BLaER1 (cell line): ENCODE measurements around the gene LZTS2.
"Not testable (repeated sequence)": the region's sequence is repeated elsewhere in the genome, so short reads cannot be mapped to it uniquely, and the experiment has no call there.

Experiments used
- H3K27ac ChIP-seq: shearing (Covaris generic); formaldehyde crosslinking; 2 replicates; pipeline ENCODE4 v1.8.1; 2022
- H3K27me3 ChIP-seq: shearing (Covaris generic); formaldehyde crosslinking; 2 replicates; pipeline ENCODE4 v1.8.1; 2022
- H3K36me3 ChIP-seq: shearing (Covaris generic); formaldehyde crosslinking; 2 replicates; pipeline ENCODE4 v1.8.1; 2022
- H3K4me1 ChIP-seq: shearing (Covaris generic); formaldehyde crosslinking; 2 replicates; pipeline ENCODE4 v1.8.1; 2022
- H3K4me2 ChIP-seq: shearing (Covaris generic); formaldehyde crosslinking; 2 replicates; pipeline ENCODE4 v1.8.1; 2022
- H3K4me3 ChIP-seq: shearing (Covaris generic); formaldehyde crosslinking; 2 replicates; pipeline ENCODE4 v1.8.1; 2022
- H3K9ac ChIP-seq: shearing (Covaris generic); formaldehyde crosslinking; 2 replicates; pipeline ENCODE4 v1.8.1; 2022
- H3K9me3 ChIP-seq: shearing (Covaris generic); formaldehyde crosslinking; 2 replicates; pipeline ENCODE4 v1.8.1; 2022
- H4K20me1 ChIP-seq: shearing (Covaris generic); formaldehyde crosslinking; 2 replicates; pipeline ENCODE4 v1.8.1; 2022
- Cebpa-rat ChIP-seq: shearing (Covaris generic); IDR thresholded peaks from 2 replicates; pipeline ENCODE4 v1.8.1; 2022

LZTS2 gene

GRCh38 chr10:101031128-101031795 lies 31.7 kb downstream of the LZTS2 start, which contains the start of the genes PDZD7 and SFXN3:
TSS of gene PDZD7 (minus strand) at chr10:101031129. CDS start at chr10:101030219, 910 bp downstream.
TSS of gene SFXN3 (plus strand) at chr10:101031234. CDS start at chr10:101034695, 3,461 bp downstream.
- Histone ChIP-seq H3K4me1 (peaks cover 58% of the 10 kb centered on the region), H3K27ac (peak within 1 kb of the TSS; percentile 77), H3K4me3 (peak within 1 kb of the TSS; percentile 76), H4K20me1 (peaks cover 20% of the 10 kb centered on the region), H3K9ac (peak within 1 kb of the TSS; percentile 74), H3K9me3 (no peaks in the 10 kb centered on the region), H3K36me3 (peaks cover 18% of the 10 kb centered on the region), H3K4me2 (peak within 1 kb of the TSS; percentile 93), H3K27me3 (no peaks in the 10 kb centered on the region)
- TF ChIP-seq Cebpa-rat = no peak

DNA sequence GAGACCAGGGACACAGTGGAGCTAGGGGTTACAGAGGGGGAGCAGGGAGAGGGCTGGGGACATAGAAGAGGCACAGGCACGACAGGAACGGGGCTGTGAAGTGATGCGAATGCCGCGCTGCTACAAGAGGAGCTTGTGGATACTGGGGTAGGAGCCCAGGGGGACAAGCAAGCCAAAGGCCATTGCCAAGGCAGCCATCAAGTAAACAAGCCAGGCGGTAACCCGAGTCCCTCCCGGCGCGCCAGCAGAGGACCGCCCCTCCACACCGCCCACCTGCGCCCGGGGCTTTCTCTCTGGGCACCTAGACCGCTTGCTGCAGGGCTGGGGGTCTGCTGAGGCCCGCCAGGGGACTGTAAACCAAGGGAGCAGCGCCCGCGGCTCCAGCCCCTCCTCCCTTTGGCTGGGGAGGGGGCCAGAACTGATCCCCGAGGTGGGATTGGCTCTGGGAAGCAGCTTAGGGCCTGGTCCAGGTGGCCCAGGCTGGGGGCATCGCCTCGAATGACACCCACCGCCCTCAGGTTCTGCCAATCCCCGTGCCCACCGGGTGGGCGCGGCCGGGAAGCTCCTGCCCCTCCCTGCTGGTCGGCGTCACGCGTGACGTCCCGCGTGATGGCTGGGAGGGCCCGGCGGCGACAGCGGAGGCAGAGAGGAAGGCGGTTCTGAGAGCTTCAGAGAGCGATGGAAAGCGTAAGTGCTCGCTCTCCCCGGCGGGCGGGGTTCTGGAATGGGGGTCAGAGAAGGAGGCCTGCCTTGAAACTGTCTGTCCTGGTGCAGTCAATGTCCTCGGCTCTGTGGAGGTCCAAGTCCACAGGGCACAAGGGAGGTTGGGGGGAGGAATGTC lies 32.4 kb downstream of the LZTS2 start:
- no peak for TF ChIP-seq Cebpa-rat
- Histone ChIP-seq H4K20me1 (peaks cover 20% of the 10 kb centered on the region), H3K9me3 (no peaks in the 10 kb centered on the region), H3K4me2 (peak overlapping the region; percentile 93), H3K27ac (peak overlapping the region; percentile 77), H3K27me3 (no peaks in the 10 kb centered on the region), H3K36me3 (peaks cover 26% of the 10 kb centered on the region), H3K4me3 (peak overlapping the region; percentile 76), H3K4me1 (peaks cover 51% of the 10 kb centered on the region), H3K9ac (peak overlapping the region; percentile 74)

DNA sequence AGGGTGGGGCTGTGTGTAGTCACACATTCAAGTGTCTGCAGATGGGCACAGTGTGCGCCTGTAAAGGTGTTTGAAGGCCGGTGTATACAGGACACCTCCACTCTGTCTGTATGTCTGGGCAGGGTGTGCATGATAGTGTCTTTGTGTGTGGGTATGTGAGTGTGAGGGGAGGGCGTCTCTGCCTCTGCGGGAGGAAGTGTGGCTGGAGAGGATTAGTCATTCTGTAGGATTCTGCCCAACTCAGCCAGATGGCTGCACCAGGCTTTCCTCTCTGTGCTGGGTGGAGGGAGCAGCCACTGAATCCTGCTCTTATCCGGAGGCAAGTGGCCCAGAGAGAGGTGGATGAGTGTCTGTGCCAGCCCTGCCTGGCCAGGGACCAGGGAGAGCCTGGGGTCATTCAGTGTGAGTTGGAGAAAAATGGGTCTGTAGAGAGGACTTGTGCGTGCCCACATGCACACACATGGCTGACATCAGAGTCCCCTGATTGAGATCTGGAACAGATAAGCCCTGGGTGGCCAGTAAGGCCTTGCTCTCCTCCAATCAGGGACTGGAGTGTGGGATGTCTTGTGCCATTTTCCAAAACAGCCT lies 33.1 kb downstream of the LZTS2 start:
- peaks cover 20% of the 10 kb centered on the region for H4K20me1 ChIP-seq
- peak overlapping the region; percentile 74 for H3K9ac ChIP-seq
- no peak for TF ChIP-seq Cebpa-rat
- H3K4me3 ChIP-seq = peak overlapping the region; percentile 76
- peak overlapping the region; percentile 77 for H3K27ac ChIP-seq
- peaks cover 44% of the 10 kb centered on the region for H3K4me1 ChIP-seq
- no peaks in the 10 kb centered on the region for H3K9me3 ChIP-seq
- peak overlapping the region; percentile 93 for H3K4me2 ChIP-seq
- H3K27me3 ChIP-seq = no peaks in the 10 kb centered on the region
- H3K36me3 ChIP-seq = peaks cover 33% of the 10 kb centered on the region

GRCh38 chr10:101033276-101033675 lies 33.7 kb downstream of the LZTS2 start:
- H3K4me3 ChIP-seq = peak overlapping the region; percentile 76
- peak overlapping the region; percentile 93 for H3K4me2 ChIP-seq
- H3K9ac ChIP-seq = peak overlapping the region; percentile 74
- no peak for TF ChIP-seq Cebpa-rat
- peak overlapping the region; percentile 77; the same call in 1 of the 2 replicates for H3K27ac ChIP-seq
- no peaks in the 10 kb centered on the region for H3K9me3 ChIP-seq
- no peaks in the 10 kb centered on the region for H3K27me3 ChIP-seq
- peaks cover 39% of the 10 kb centered on the region for H3K4me1 ChIP-seq
- H4K20me1 ChIP-seq = peaks cover 20% of the 10 kb centered on the region
- peaks cover 38% of the 10 kb centered on the region for H3K36me3 ChIP-seq

- Histone ChIP-seq H3K36me3 (peaks cover 49% of the 10 kb centered on the region), H4K20me1 (peaks cover 20% of the 10 kb centered on the region), H3K4me1 (peaks cover 28% of the 10 kb centered on the region)
- not testable (repeated sequence) for H3K9ac ChIP-seq, H3K4me3 ChIP-seq, H3K9me3 ChIP-seq, H3K27me3 ChIP-seq, H3K4me2 ChIP-seq, H3K27ac ChIP-seq
Measured at GRCh38 chr10:101034404-101034803, 34.8 kb downstream of the LZTS2 start.

GRCh38 chr10:101035314-101035713 lies 35.7 kb downstream of the LZTS2 start:
- Histone ChIP-seq H3K4me3 (no peak overlapping the region), H3K9ac (no peak overlapping the region), H4K20me1 (peaks cover 20% of the 10 kb centered on the region), H3K9me3 (no peaks in the 10 kb centered on the region), H3K36me3 (peaks cover 58% of the 10 kb centered on the region), H3K27me3 (no peaks in the 10 kb centered on the region), H3K27ac (no peak overlapping the region), H3K4me2 (no peak overlapping the region), H3K4me1 (peaks cover 19% of the 10 kb centered on the region)
- no peak for TF ChIP-seq Cebpa-rat

DNA sequence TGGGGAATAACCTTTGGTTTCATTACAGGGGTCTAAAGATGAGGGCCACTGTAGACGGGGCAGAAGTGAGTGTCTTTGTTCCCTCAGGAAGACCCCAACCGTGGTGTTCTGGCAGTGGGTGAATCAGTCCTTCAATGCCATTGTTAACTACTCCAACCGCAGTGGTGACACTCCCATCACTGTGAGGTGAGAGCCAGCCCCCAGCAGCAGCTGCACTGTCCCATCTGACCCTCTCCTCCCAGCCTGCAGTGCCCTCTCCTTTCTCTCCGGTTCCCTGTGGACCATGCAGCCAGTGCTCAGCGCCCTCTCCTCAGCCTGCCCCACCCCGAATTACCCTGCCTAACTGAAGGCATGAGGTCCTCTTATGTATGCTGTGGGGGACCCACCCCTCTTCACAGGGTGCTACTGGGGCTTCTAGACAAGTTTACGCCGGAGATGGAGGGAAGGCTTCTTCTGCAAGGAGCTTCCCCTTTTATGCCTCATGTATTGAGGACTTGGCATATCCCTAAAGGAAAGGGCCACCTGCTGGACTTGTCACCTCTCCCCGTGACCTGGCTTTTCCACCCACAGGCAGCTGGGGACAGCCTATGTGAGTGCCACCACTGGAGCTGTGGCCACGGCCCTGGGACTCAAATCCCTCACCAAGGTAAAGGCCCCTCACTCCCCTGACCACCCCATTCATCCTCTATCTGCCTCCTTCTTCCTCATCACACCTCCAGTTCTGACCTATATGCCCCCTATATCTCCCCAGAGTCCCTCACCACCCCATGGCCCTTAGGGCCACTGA lies 36.5 kb downstream of the LZTS2 start:
- no peak overlapping the region for H3K9ac ChIP-seq
- H3K27me3 ChIP-seq = no peaks in the 10 kb centered on the region
- TF ChIP-seq Cebpa-rat = no peak
- H3K4me3 ChIP-seq = no peak overlapping the region
- H3K27ac ChIP-seq = no peak overlapping the region
- peaks cover 17% of the 10 kb centered on the region for H3K4me1 ChIP-seq
- H4K20me1 ChIP-seq = peaks cover 20% of the 10 kb centered on the region
- H3K9me3 ChIP-seq = no peaks in the 10 kb centered on the region
- no peak overlapping the region for H3K4me2 ChIP-seq
- peaks cover 58% of the 10 kb centered on the region for H3K36me3 ChIP-seq

DNA sequence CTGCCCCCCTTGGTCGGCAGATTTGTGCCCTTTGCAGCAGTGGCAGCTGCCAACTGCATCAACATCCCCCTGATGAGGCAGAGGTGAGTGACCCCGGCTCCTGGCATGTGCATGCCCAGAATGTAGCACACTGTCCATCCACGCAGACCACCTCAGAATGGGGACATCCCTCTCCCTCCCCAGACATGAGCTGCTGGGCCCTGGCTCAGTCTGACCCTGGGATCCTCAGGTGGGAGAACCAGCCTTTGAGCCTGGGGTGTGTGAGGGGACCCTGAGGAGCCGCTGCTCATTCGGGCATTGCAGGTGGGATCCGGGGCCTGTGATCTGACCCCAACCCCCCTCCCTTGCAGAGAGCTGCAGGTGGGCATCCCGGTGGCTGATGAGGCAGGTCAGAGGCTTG lies 37.1 kb downstream of the LZTS2 start:
- no peak overlapping the region for H3K27ac ChIP-seq
- H3K27me3 ChIP-seq = no peaks in the 10 kb centered on the region
- no peak overlapping the region for H3K4me2 ChIP-seq
- H3K4me3 ChIP-seq = no peak overlapping the region
- no peak for TF ChIP-seq Cebpa-rat
- H3K9ac ChIP-seq = no peak overlapping the region
- H3K36me3 ChIP-seq = peaks cover 58% of the 10 kb centered on the region
- H3K4me1 ChIP-seq = peaks cover 23% of the 10 kb centered on the region
- H4K20me1 ChIP-seq = peaks cover 20% of the 10 kb centered on the region
- H3K9me3 ChIP-seq = no peaks in the 10 kb centered on the region

DNA sequence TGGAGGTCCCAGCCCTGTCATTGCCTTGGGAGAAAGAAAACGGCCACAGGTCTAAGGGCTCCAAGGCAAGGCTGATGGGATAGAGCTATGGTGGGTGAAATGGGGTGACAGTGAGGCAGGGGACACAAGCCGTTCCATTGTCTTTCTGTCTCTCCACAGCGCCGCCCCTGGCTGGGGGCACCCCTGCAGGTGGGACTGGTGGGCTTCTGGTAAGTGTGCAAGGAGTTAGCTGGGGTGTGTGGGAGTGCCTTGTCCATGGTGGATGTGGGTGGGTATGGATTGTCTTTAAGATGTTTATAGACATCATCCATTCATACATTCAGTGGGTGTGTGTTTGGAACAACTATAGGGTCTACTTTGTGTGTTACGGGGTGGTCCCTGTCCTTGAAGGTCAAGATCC lies 38.9 kb downstream of the LZTS2 start:
- Histone ChIP-seq H3K4me3 (no peak overlapping the region), H3K9ac (no peak overlapping the region), H3K27ac (no peak overlapping the region), H3K4me1 (peaks cover 28% of the 10 kb centered on the region), H3K4me2 (no peak overlapping the region), H4K20me1 (peaks cover 11% of the 10 kb centered on the region), H3K27me3 (no peaks in the 10 kb centered on the region), H3K9me3 (no peaks in the 10 kb centered on the region), H3K36me3 (peaks cover 58% of the 10 kb centered on the region)
- TF ChIP-seq Cebpa-rat = no peak
